ENCODE results near the gene SMG7.

The SMG7 gene

DNA sequence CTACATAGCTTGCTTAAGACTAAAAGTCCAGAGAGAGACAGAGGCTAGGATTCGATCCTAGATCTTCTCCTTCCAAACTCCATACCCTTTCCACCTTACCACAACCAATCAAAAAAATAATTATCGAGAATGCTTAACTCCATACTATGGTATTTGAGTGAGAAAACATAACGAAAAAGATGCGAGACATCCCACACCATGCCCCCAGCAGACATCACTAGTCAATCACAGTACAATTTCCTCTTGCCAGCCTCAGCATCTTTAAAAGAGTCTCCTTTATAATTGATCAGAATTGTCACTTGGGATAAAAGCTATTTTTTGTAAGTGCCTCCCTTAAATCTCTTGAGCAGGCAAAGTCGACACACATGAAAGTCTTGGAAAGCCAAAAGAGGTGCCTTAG lies 117.1 kb downstream of the SMG7 start:
- Histone ChIP-seq H2AFZ (ENCODE audit: low read length) (no peak overlapping the region), H3K79me2 (ENCODE audit: insufficient read depth, low read length) (no peaks in the 10 kb centered on the region), H3F3A (ENCODE audit: insufficient read depth, low read length) (no peaks in the 10 kb centered on the region), H3K9ac (ENCODE audit: low read length) (no peak overlapping the region), H3K4me2 (ENCODE audit: low read length) (no peak overlapping the region), H3K27me3 (ENCODE audit: insufficient read depth, low read length) (no peaks in the 10 kb centered on the region), H3K9me3 (ENCODE audit: low read length) (no peaks in the 10 kb centered on the region), H3K36me3 (ENCODE audit: insufficient read depth, low read length) (no peaks in the 10 kb centered on the region), H3K4me3 (ENCODE audit: low read depth, low read length, poor library complexity, severe bottlenecking) (no peak overlapping the region), H4K20me1 (ENCODE audit: insufficient read depth, low read length) (no peaks in the 10 kb centered on the region), H3K4me1 (ENCODE audit: insufficient read depth, low read length, severe bottlenecking) (peaks cover 6% of the 10 kb centered on the region), H3K27ac (ENCODE audit: low read depth, low read length, poor library complexity, severe bottlenecking) (no peak overlapping the region), H3K9me2 (ENCODE audit: low read depth, low read length) (no peaks in the 10 kb centered on the region)
- TF ChIP-seq CTCF (IDR thresholded peaks at IDR 0.05; ENCODE audit: low read length), result no peak
- TF ChIP-seq EZH2 (IDR thresholded peaks at IDR 0.05; ENCODE audit: borderline replicate concordance, low read length), result no peak

DNA sequence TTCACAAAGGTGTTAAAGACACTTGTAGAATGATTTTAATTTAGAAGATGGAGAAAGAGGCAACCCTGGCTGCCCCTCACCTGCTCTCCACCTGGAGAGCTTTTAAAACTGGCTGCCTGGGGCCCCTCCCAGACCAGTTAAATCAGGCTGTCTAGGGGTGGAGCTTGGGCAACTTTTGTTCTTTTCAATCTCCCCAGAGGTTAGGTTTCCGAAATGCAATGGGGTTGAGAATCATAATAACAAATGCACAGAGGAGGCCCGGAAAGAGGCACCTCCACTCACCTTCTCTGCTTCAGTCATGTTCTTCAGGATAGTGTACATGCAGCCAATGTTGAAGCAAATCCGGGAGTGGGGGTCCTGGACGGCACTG lies 117.6 kb downstream of the SMG7 start:
- Histone ChIP-seq H3K27ac (ENCODE audit: low read depth, low read length, poor library complexity, severe bottlenecking) (no peak overlapping the region), H3K9ac (ENCODE audit: low read length) (no peak overlapping the region), H3K36me3 (ENCODE audit: insufficient read depth, low read length) (no peaks in the 10 kb centered on the region), H4K20me1 (ENCODE audit: insufficient read depth, low read length) (no peaks in the 10 kb centered on the region), H3K79me2 (ENCODE audit: insufficient read depth, low read length) (no peaks in the 10 kb centered on the region), H3K4me3 (ENCODE audit: low read depth, low read length, poor library complexity, severe bottlenecking) (no peak overlapping the region), H3K9me2 (ENCODE audit: low read depth, low read length) (no peaks in the 10 kb centered on the region), H3K27me3 (ENCODE audit: insufficient read depth, low read length) (no peaks in the 10 kb centered on the region), H2AFZ (ENCODE audit: low read length) (no peak overlapping the region), H3K4me2 (ENCODE audit: low read length) (no peak overlapping the region), H3F3A (ENCODE audit: insufficient read depth, low read length) (no peaks in the 10 kb centered on the region), H3K4me1 (ENCODE audit: insufficient read depth, low read length, severe bottlenecking) (peaks cover 6% of the 10 kb centered on the region), H3K9me3 (ENCODE audit: low read length) (no peaks in the 10 kb centered on the region)
- TF ChIP-seq CTCF (IDR thresholded peaks at IDR 0.05; ENCODE audit: low read length) (no peak), EZH2 (IDR thresholded peaks at IDR 0.05; ENCODE audit: borderline replicate concordance, low read length) (no peak)

DNA sequence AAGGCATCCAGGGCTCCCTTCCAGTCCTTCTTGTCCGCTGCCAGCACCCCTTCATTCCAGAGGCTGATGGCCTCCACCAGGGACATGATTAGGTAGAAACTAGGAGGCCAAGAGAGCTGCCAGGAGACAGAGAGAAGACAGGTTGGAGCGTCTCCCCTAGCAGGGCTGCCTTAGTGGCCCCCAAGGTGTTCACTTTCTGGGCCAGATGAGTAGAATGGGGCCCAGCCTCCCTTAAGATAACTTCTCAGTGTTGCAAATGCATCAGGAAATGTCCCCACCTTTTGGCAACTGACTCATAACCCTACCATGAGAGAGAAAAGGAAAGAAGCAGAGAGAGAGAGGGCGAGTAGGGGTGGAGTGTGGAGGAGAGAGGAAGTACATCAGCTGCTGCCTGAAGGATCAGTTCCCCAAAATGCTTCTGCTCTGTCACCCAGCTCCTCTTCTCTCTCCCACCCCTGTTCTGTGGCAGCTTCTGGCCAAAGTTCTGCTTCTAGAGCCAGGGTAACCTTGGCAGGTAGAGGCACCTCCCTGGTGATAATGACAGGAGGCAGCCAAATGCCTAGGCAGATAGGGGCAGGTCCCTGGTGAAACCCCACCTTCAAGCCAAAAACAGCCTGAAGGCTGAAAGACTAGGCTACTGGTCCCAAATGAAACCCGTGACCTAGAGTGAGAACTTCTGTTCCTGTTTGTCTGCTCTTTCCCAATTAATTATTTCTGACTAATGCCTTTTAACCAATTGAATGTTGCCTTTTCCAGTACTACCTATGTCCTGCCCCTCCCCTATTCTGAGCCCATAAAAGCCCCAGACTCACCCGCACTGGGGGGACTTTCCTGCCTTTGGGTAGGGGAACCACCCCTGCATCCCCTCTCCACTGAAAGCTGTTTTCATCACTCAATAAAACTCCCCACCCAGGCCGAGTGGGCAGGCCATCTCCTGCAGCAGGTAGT lies 118.2 kb downstream of the SMG7 start, which contains the start of gene NCF2:
NCF2 (minus strand) TSS at position 216 of the 948 bp plus-strand sequence; CDS start at position 86, 130 bp downstream.
- Histone ChIP-seq H3K9me3 (ENCODE audit: low read length) (no peaks in the 10 kb centered on the region), H3K27ac (ENCODE audit: low read depth, low read length, poor library complexity, severe bottlenecking) (no peak within 1 kb of the TSS), H3F3A (ENCODE audit: insufficient read depth, low read length) (no peaks in the 10 kb centered on the region), H3K27me3 (ENCODE audit: insufficient read depth, low read length) (no peaks in the 10 kb centered on the region), H3K9ac (ENCODE audit: low read length) (no peak within 1 kb of the TSS), H2AFZ (ENCODE audit: low read length) (no peak within 1 kb of the TSS), H3K36me3 (ENCODE audit: insufficient read depth, low read length) (no peaks in the 10 kb centered on the region), H4K20me1 (ENCODE audit: insufficient read depth, low read length) (no peaks in the 10 kb centered on the region), H3K4me3 (ENCODE audit: low read depth, low read length, poor library complexity, severe bottlenecking) (no peak within 1 kb of the TSS), H3K9me2 (ENCODE audit: low read depth, low read length) (no peaks in the 10 kb centered on the region), H3K4me1 (ENCODE audit: insufficient read depth, low read length, severe bottlenecking) (peaks cover 6% of the 10 kb centered on the region), H3K4me2 (ENCODE audit: low read length) (no peak within 1 kb of the TSS), H3K79me2 (ENCODE audit: insufficient read depth, low read length) (no peaks in the 10 kb centered on the region)
- TF ChIP-seq EZH2 (IDR thresholded peaks at IDR 0.05; ENCODE audit: borderline replicate concordance, low read length) (no peak), CTCF (IDR thresholded peaks at IDR 0.05; ENCODE audit: low read length) (no peak)
